8988T (cell line): Measurements from ENCODE around the gene MOB3A.
"Not testable (repeated sequence)": the region's sequence is repeated elsewhere in the genome, so short reads cannot be mapped to it uniquely, and the experiment has no call there.

Source experiments
- DNase-seq: peaks from one replicate; pipeline ENCODE4 v3.0.0; 2011

Gene MOB3A

GRCh38 chr19:2096034-2096479, at the start of gene MOB3A:
TSS of gene MOB3A (minus strand) at chr19:2096326. CDS start at chr19:2078560, 17,766 bp downstream.
- peak; percentile 71 for DNase-seq

GRCh38 chr19:2145831-2146241, 49.7 kb upstream of the MOB3A start:
- peak; percentile 3 for DNase-seq

GRCh38 chr19:2144190-2144589, 48.1 kb upstream of the MOB3A start:
- DNase-seq, result no peak

GRCh38 chr19:2142173-2142829, 46.2 kb upstream of the MOB3A start:
- no peak for DNase-seq

- no peak for DNase-seq
These were observed 44.0 kb upstream of the MOB3A start for GRCh38 chr19:2140138-2140569.

DNA sequence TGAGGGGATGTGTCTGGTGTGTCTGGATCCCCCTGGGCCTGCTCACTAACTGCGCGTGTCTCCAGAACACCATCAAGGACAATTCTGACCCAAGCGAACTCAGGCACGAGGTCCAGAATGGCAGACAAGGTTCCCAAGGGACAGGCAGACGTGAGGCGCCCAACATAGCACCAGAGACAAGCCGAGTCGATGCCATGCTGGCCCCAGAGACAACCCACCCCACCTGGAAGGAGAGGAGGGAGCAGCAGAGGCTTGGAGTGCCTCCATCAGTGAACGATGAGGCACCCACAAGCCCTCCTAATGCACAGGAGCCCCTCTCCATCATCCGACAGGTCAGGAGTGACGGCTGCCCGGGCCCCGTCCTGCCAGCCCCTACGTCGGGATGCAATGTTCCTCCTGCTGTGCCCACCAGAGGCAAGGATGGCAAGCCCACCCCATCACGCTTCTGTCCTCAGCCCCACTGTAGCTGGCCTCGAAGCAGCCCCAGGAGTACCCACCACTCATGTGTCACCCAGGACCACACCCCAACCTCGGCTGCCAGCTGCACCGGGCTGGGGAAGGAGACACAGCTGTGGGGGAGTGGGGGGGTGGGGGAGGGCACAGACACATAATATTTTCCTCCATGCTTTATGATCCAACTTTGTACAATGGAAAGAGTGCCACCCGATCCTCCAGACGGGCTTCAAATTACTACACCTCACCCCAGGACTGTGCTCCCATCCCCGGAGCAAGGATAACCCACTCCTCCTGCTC, 43.4 kb upstream of the MOB3A start:
- no peak for DNase-seq

DNA sequence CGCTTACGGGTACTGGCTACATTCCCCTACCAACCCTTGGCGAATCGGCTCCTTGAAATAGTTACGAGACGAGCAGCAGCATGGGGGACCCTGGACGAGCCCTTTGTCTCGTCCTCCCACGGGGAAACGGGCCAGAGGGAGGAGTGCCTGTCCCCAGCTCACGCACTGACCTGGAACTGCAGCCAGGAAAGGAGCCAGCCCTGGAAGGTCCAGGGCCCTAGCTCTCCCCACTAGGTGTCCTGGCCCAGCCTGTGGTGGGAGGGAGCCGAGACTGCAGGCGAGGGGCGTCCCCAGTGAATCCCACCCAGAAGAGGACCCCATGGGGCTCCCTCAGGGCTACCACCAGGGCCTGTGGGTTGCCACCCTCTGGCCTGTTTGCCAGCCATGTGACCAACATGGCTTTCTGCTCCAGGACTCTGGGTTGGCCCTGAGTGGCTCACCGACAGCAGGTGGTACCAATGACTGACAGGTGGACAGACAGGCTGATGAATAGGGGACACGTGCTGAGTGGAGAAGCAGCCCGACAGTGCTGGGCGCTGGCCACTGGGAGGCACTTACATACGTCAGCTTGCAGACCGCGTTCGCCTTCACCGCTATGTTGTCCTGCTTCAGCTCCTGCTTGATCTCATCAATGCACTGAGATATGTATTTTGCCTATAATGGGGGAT, 42.1 kb upstream of the MOB3A start:
- DNase-seq, result no peak

GRCh38 chr19:2136796-2137195, 40.7 kb upstream of the MOB3A start:
- DNase-seq, result no peak

DNA sequence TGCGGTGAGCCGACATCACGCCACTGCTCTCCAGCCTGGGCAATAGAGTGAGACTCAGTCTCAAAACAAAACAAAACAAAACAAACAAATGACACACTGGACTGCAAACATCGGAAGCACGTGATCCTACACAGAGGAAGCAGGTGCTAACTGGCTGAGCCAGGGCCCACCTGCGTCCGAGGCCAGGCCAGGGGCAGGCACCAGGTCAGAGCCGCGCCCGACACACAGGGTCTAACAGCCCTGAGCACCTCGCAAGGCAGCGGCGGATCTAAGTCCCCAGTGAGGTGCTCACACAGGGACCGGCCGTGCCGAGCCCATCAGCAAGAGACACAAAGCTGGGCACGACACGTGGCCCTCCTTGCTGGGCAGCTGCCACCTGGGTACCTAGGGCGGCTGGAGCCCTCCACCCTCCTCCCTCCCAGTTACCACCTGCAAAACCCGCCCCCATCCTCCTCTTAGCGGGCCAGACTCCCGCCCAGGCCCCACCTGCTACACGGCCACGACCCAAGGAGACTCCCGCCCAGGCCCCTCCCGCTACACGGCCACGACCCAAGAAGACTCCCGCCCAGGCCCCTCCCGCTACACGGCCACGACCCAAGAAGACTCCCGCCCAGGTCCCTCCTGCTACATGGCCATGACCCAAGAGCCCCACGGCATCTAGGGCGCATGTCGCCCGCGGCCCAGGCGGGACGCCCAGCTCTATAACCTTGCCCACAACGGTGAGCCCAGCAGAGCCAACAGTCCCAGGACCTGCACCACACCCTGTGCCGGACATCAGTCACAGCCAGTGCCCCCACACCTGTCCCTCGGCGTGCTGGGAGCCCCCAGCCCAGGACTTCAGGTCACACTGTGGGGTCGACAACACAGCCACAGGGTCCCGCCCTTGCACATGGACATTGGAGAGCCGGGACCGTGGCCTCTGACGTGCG, 39.6 kb upstream of the MOB3A start:
- no peak for DNase-seq

DNA sequence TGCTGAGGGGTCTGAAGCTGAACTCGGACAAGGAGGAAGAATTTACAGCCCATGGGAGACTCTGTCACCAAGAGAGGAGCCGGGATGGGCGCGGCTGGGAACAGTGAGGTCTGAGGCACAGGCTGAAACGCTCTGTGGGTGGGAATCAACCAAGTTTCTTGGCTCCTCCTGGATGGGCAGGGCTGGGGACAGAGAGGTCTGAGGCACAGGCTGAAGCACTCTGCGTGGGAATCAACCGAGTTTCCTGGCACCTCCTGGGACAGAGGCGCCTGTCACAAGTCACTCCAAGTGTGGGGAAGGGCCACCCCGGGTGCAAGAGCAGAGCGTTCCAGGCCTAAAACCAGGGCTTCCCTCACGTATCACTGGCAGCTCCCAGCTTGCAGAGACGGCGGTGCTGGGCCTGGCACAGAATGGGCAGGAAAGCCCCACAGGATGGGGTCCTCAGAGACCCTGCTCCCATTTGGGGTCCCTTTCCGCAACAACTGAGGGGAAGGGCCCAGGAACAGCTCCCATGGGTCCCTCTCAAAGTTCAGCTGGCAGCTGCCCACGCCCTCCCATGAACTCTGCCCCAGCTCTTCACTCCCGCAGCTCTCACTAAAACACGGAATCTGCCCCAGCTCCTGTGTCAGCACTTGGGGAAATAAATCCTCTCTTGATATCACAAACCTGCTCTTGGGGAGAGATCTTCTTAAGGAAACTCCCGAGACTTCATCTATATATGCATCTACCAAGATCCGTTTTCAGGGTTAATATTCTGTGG, 36.8 kb upstream of the MOB3A start:
- no peak for DNase-seq

DNA sequence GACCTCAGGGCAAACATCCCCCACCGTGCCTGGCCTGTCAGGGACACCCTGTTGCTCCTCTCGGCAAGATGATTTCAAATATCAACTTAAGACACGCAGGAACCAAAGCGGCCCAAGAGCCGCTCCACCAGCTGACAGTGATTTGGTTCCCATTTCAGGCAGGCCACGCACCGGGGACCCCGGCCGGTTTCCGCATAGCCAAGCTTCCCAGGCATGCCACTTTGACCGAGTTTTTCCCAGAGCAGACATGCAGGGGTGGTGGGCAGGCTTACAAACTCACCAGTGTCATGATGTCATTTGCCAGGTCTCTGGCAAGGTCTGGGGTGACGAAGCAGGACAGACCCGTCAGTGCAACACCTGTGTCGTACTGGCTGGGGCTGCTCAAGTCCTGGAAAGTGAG, 36.1 kb upstream of the MOB3A start:
- DNase-seq, result no peak

DNA sequence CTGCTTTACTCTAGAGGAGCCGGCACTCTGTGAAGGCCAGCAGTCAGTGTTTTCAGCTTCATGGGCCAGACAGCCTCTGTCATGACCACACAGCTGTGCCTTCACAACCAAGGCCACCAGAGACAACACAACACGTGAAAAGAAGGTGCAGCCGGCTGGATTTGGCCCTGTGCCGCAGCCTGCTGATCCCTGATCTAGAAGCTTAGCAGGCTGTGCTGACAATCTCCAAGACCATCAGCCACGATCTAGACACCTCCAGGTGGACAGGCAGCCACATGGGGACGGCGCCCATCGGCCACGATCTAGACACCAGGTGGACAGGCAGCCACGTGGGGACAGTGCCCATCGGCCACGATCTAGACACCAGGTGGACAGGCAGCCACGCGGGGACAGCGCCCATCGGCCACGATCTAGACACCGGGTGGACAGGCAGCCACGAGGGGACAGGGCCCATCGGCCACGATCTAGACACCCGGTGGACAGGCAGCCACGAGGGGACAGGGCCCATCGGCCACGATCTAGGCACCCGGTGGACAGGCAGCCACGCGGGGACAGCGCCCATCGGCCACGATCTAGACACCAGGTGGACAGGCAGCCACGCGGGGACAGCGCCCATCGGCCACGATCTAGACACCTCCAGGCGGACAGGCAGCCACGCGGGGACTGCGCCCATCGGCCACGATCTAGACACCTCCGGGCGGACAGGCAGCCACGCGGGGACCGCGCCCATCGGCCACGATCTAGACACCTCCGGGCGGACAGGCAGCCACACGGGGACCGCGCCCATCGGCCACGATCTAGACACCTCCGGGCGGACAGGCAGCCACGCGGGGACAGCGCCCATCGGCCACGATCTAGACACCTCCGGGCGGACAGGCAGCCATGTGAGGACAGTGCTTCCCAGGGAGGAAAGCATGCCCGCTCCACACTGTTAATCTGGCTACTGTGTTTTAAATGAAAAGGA, 35.2 kb upstream of the MOB3A start:
- DNase-seq, result not testable (repeated sequence)

DNA sequence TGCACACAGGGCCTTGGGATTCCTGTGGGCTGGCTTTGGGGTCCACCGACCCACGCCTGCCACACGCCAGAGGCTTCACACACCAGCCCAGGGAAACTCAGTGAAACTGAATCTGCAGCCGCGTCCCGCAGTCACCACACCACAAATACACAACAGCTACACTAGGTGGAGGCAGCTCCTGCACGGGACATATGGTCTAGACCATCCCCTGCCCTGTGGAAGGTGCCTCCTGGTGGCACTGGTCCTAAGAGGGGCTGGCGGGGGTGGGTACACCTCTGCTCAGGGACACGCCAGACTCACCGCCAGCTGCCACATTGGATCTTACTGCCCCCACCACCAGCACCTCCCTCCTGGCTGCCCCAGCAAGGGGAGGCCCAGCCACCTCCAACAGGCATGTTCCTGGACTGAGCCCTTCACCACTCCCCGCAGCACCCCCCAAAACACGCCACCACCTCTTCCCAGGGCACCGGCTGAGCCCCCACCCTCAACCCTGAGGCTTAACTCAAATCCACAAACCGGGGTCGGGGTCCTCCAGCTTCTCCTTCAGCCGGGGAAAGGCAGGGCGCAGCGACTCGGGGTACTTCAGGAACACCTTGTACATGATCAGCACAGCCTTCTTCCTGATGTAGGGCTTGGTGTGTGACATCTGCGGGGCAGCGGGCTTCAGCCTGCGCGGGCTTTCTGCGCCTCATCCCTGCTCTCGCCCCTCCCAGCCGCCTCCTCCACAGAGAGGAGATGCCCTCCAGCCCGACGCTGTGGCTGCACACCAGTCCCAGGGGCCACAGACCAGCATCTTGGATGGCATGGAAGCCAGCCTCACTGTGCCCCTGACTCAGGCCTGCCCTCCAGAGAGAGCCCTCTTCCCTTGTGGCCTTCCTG, 34.0 kb upstream of the MOB3A start:
- DNase-seq, result no peak

DNA sequence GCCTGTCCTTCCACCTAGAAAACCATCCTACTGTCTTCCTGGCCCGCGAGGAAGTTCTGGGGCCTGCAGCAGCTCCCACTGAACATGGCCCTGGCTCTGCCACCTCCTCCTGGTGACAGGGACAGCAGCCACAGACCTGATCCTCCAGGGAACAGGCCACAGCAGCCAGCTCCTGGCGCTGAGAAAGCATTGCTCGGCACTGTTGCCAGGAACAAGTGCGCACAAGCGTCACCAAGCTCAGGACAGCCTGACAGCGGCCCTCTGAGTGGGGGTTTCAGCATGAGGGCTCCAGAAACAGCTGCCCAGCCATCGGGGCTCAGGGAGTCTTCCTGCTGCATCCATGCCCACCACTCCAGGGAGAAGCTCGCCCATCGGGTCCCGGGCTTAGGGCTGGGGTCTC, 33.4 kb upstream of the MOB3A start:
- no peak for DNase-seq

GRCh38 chr19:2129022-2129421, 32.9 kb upstream of the MOB3A start:
- no peak for DNase-seq

GRCh38 chr19:2128252-2128651, 32.1 kb upstream of the MOB3A start:
- DNase-seq, result not testable (repeated sequence)

GRCh38 chr19:2127758-2128157, 31.6 kb upstream of the MOB3A start:
- no peak for DNase-seq

- DNase-seq, result no peak
These were observed 30.9 kb upstream of the MOB3A start for GRCh38 chr19:2126879-2127518.
